Measurements from ENCODE around the gene TMEM130. TPM values are rescaled to one million over a fixed set of nuclear protein-coding genes. Genes with fewer than 3 reads are reported as not detected.

The TMEM130 gene
- total and polyA plus RNA-seq, 2 experiments from 2014 or later, result 1.5 to 2.0 TPM

- no peak overlapping the region for H3K4me2 ChIP-seq
- no peak overlapping the region for H2AFZ ChIP-seq
- Mint-ChIP-seq H3K27me3 (ENCODE audit: insufficient read depth, low read depth, poor library complexity) (peaks cover 21% of the 10 kb centered on the region), H3K36me3 (ENCODE audit: low read depth) (no peaks in the 10 kb centered on the region; the same call in 2 of the 3 replicates), H3K27ac (no peak overlapping the region), H3K4me1 (peaks cover 6% of the 10 kb centered on the region; the same call in 2 of the 3 replicates), H3K9me3 (no peaks in the 10 kb centered on the region), H3K4me3 (no peak overlapping the region)
- no peaks in the 10 kb centered on the region for H3K36me3 ChIP-seq (ENCODE audit: insufficient read depth)
- ATAC-seq (no peak), DNase-seq (ENCODE audit: low spot score) (no peak)
- H4K20me1 ChIP-seq (replicated peaks; ENCODE audit: insufficient read depth), result no peaks in the 10 kb centered on the region
- no peak overlapping the region for H3K4me3 ChIP-seq
- peaks cover 28% of the 10 kb centered on the region for H3K27me3 ChIP-seq (ENCODE audit: insufficient read depth)
- TF ChIP-seq, protein P1, sequence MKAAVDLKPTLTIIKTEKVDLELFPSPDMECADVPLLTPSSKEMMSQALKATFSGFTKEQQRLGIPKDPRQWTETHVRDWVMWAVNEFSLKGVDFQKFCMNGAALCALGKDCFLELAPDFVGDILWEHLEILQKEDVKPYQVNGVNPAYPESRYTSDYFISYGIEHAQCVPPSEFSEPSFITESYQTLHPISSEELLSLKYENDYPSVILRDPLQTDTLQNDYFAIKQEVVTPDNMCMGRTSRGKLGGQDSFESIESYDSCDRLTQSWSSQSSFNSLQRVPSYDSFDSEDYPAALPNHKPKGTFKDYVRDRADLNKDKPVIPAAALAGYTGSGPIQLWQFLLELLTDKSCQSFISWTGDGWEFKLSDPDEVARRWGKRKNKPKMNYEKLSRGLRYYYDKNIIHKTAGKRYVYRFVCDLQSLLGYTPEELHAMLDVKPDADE (IDR thresholded peaks at IDR 0.05), result no peak
- TF ChIP-seq JUNB (IDR thresholded peaks at IDR 0.05; ENCODE audit: unreplicated experiment) (no peak), CTCF (conservative IDR thresholded peaks at IDR 0.05; ENCODE audit: low read depth in 2 of 2) (no peak), CREB1 (CRISPR knock-in tag; IDR thresholded peaks at IDR 0.05; ENCODE audit: low read depth) (no peak), ZNF331 (CRISPR knock-in tag; IDR thresholded peaks at IDR 0.05; ENCODE audit: low read depth) (no peak), REST (IDR thresholded peaks at IDR 0.05; ENCODE audit: unreplicated experiment) (no peak), ZNF114 (CRISPR knock-in tag; IDR thresholded peaks at IDR 0.05) (no peak), STAT1 (IDR thresholded peaks at IDR 0.05; ENCODE audit: unreplicated experiment) (no peak), EZH2phosphoT487 (IDR thresholded peaks at IDR 0.05; ENCODE audit: unreplicated experiment) (no peak), NANOG (IDR thresholded peaks at IDR 0.05; ENCODE audit: borderline replicate concordance) (no peak), EZH2 (IDR thresholded peaks at IDR 0.05; ENCODE audit: low read depth, unreplicated experiment) (no peak), POLR2AphosphoS5 (IDR thresholded peaks at IDR 0.05; ENCODE audit: low read depth) (no peak)
- TF ChIP-seq, protein P2, sequence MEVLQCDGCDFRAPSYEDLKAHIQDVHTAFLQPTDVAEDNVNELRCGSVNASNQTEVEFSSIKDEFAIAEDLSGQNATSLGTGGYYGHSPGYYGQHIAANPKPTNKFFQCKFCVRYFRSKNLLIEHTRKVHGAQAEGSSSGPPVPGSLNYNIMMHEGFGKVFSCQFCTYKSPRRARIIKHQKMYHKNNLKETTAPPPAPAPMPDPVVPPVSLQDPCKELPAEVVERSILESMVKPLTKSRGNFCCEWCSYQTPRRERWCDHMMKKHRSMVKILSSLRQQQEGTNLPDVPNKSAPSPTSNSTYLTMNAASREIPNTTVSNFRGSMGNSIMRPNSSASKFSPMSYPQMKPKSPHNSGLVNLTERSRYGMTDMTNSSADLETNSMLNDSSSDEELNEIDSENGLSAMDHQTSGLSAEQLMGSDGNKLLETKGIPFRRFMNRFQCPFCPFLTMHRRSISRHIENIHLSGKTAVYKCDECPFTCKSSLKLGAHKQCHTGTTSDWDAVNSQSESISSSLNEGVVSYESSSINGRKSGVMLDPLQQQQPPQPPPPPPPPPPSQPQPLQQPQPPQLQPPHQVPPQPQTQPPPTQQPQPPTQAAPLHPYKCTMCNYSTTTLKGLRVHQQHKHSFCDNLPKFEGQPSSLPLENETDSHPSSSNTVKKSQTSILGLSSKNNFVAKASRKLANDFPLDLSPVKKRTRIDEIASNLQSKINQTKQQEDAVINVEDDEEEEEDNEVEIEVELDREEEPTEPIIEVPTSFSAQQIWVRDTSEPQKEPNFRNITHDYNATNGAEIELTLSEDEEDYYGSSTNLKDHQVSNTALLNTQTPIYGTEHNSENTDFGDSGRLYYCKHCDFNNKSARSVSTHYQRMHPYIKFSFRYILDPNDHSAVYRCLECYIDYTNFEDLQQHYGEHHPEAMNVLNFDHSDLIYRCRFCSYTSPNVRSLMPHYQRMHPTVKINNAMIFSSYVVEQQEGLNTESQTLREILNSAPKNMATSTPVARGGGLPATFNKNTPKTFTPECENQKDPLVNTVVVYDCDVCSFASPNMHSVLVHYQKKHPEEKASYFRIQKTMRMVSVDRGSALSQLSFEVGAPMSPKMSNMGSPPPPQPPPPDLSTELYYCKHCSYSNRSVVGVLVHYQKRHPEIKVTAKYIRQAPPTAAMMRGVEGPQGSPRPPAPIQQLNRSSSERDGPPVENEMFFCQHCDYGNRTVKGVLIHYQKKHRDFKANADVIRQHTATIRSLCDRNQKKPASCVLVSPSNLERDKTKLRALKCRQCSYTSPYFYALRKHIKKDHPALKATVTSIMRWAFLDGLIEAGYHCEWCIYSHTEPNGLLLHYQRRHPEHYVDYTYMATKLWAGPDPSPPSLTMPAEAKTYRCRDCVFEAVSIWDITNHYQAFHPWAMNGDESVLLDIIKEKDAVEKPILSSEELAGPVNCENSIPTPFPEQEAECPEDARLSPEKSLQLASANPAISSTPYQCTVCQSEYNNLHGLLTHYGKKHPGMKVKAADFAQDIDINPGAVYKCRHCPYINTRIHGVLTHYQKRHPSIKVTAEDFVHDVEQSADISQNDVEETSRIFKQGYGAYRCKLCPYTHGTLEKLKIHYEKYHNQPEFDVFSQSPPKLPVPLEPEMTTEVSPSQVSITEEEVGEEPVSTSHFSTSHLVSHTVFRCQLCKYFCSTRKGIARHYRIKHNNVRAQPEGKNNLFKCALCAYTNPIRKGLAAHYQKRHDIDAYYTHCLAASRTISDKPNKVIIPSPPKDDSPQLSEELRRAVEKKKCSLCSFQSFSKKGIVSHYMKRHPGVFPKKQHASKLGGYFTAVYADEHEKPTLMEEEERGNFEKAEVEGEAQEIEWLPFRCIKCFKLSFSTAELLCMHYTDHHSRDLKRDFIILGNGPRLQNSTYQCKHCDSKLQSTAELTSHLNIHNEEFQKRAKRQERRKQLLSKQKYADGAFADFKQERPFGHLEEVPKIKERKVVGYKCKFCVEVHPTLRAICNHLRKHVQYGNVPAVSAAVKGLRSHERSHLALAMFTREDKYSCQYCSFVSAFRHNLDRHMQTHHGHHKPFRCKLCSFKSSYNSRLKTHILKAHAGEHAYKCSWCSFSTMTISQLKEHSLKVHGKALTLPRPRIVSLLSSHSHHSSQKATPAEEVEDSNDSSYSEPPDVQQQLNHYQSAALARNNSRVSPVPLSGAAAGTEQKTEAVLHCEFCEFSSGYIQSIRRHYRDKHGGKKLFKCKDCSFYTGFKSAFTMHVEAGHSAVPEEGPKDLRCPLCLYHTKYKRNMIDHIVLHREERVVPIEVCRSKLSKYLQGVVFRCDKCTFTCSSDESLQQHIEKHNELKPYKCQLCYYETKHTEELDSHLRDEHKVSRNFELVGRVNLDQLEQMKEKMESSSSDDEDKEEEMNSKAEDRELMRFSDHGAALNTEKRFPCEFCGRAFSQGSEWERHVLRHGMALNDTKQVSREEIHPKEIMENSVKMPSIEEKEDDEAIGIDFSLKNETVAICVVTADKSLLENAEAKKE (CRISPR knock-in tag; IDR thresholded peaks at IDR 0.05), result no peak
- H3F3A ChIP-seq (replicated peaks; ENCODE audit: low read depth), result no peaks in the 10 kb centered on the region
- H3K27ac ChIP-seq (ENCODE audit: low read depth), result no peak overlapping the region; the same call in 1 of the 2 replicates
- H3K79me2 ChIP-seq (replicated peaks; ENCODE audit: insufficient read depth), result no peaks in the 10 kb centered on the region
- no peaks in the 10 kb centered on the region for H3K9me2 ChIP-seq (ENCODE audit: insufficient read depth)
- peaks cover 10% of the 10 kb centered on the region; the same call in 1 of the 2 replicates for H3K4me1 ChIP-seq (ENCODE audit: insufficient read depth)
Measured at GRCh38 chr7:98866351-98866750, 3.5 kb downstream of the TMEM130 start.
